Measurements from ENCODE around the gene OR13J1.

DNA sequence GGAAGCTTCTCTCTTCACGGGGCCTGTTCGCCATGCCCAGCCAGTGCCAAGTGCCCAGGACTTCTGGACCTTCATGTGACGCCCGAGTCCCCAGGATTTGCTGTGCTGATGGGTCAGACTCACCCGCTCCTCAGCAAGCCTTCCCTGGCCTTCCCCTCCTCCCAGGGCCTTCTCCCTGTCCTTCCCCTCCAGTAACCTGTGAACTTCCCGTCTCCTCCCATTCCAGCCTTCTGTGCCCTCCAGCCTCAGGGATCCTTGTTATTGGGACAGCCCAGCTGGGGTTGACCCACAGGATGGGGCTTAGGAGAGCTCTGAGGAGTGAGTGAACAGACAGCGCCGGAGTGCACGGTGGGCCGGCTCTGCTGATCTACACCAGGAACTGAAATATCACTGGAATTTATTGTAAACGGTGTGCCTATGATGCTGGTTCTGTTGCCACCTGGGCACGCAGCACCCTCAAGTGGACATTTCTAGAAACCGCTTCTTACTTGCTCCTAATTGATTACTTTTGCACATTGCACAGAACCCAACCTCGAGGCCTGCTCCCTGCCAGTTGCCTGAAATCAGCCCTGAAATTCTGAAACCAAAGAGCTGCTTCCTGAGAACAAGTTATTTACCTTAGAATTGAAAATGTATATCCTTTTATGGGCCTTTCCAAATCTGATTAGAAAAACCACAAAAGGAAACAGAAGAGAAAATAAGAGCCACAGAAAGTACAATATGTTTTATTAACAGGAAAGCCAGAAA is 40.6 kb upstream of the OR13J1 start:
- TF ChIP-seq POLR2A (IDR thresholded peaks at IDR 0.05; ENCODE audit: low read depth, low read length) (no peak), POLR2AphosphoS5 (IDR thresholded peaks at IDR 0.05; ENCODE audit: low read depth, low read length) (no peak), TAF1 (IDR thresholded peaks at IDR 0.05; ENCODE audit: borderline replicate concordance, low read depth, low read length) (no peak)
